HL-60 (cell line): ENCODE measurements around the gene CXXC5.

Experiments used
- CTCF ChIP-seq: IDR thresholded peaks from one replicate; pipeline ENCODE4 v1.5.1; 2011; ENCODE audit warnings: low read length, control low read depth, inconsistent platforms; ENCODE audit not compliant: insufficient read depth
- GABPA ChIP-seq: IDR thresholded peaks from 2 replicates; pipeline ENCODE4 v1.6.1; 2012; ENCODE audit warnings: low read depth

- TF ChIP-seq GABPA, result no peak
- TF ChIP-seq CTCF, result no peak
These were observed 63.1 kb downstream of the CXXC5 start for GRCh38 chr5:139711067-139711905.
